Measurements from ENCODE around the gene CSPG4. TPM values are rescaled to one million over a fixed set of nuclear protein-coding genes. Genes with fewer than 3 reads are reported as not detected.

CSPG4 gene
- total and polyA plus RNA-seq, 2 of the 13 experiments (the other 11 are each of a cell fraction or from before 2014, with no cell fraction given), result 0.01 to 0.04 TPM

DNA sequence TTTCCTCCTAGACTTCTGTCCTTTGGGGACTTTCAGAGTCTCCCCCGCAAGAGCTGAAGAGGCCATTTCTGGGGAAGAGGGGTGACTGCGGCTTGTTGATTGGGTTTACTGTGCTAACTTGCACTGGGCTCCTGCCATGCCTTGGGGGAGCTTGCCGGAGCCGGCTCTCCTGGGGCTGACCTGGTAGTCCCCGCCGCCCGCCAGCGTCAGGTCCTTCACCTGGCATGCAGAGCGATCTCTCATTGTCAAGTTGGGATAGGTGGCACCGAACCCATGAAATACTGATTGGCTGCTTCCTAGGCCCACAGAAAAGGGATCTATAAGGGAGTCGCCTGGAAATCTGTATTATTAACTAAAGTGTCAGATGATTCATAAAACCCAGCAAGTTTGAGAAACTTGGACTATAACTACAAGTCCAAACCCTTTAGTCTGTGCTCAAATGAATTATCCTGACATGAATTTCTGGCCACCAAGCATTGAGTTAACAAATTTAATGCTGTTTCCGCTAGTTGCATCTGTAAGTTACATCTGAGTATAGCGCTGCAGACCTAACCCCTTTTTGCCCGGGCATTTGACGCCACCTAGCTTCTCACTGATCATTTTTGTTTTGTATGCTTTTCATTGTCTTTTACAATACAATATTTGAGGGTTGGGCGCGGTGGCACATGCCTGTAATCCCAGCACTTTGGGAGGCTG, 72.0 kb downstream of the CSPG4 start (continued):
- TF ChIP-seq, protein P1, sequence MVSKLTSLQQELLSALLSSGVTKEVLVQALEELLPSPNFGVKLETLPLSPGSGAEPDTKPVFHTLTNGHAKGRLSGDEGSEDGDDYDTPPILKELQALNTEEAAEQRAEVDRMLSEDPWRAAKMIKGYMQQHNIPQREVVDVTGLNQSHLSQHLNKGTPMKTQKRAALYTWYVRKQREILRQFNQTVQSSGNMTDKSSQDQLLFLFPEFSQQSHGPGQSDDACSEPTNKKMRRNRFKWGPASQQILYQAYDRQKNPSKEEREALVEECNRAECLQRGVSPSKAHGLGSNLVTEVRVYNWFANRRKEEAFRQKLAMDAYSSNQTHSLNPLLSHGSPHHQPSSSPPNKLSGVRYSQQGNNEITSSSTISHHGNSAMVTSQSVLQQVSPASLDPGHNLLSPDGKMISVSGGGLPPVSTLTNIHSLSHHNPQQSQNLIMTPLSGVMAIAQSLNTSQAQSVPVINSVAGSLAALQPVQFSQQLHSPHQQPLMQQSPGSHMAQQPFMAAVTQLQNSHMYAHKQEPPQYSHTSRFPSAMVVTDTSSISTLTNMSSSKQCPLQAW (CRISPR knock-in tag; IDR thresholded peaks at IDR 0.05), result no peak
- TF ChIP-seq, protein P2, sequence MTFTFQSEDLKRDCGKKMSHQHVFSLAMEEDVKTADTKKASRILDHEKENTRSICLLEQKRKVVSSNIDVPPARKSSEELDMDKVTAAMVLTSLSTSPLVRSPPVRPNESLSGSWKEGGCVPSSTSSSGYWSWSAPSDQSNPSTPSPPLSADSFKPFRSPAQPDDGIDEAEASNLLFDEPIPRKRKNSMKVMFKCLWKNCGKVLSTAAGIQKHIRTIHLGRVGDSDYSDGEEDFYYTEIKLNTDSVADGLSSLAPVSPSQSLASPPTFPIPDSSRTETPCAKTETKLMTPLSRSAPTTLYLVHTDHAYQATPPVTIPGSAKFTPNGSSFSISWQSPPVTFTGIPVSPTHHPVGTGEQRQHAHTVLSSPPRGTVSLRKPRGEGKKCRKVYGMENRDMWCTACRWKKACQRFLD (CRISPR knock-in tag; IDR thresholded peaks at IDR 0.05; ENCODE audit: borderline replicate concordance), result no peak; the same call in 1 of the 2 replicates
- TF ChIP-seq PHF8 (CRISPR knock-in tag; IDR thresholded peaks at IDR 0.05) (no peak), MTA1 (CRISPR knock-in tag; IDR thresholded peaks at IDR 0.05; ENCODE audit: borderline replicate concordance) (no peak), ONECUT2 (CRISPR knock-in tag; IDR thresholded peaks at IDR 0.05) (no peak), ZNF34 (CRISPR knock-in tag; IDR thresholded peaks at IDR 0.05; ENCODE audit: borderline replicate concordance) (no peak), CCAR2 (optimal IDR thresholded peaks at IDR 0.05; ENCODE audit: low read depth, low read length) (no peak), NFRKB (IDR thresholded peaks at IDR 0.05) (no peak), NR1H2 (CRISPR knock-in tag; IDR thresholded peaks at IDR 0.05; ENCODE audit: borderline replicate concordance, low read depth) (no peak), HOXD1 (CRISPR knock-in tag; IDR thresholded peaks at IDR 0.05) (no peak), TBX2 (CRISPR knock-in tag; IDR thresholded peaks at IDR 0.05; ENCODE audit: borderline replicate concordance) (no peak), MXI1 (IDR thresholded peaks at IDR 0.05; ENCODE audit: borderline replicate concordance, low read depth, low read length) (no peak), MYC (CRISPR knock-in tag; IDR thresholded peaks at IDR 0.05; ENCODE audit: borderline replicate concordance) (no peak), U2AF2 (IDR thresholded peaks at IDR 0.05; ENCODE audit: low read depth, low read length) (no peak), ZNF3 (CRISPR knock-in tag; IDR thresholded peaks at IDR 0.05) (0 out of 2 replicates have a peak, but pooled peaks have one; percentile 18), ZNF83 (CRISPR knock-in tag; IDR thresholded peaks at IDR 0.05; ENCODE audit: borderline replicate concordance) (no peak), RBFOX2 (IDR thresholded peaks at IDR 0.05; ENCODE audit: low read depth, low read length) (no peak), POLR2G (IDR thresholded peaks at IDR 0.05; ENCODE audit: low read depth, low read length) (no peak), RAD51 (IDR thresholded peaks at IDR 0.05; ENCODE audit: borderline replicate concordance) (no peak), SOX6 (IDR thresholded peaks at IDR 0.05) (no peak), SOX6 (CRISPR knock-in tag; IDR thresholded peaks at IDR 0.05) (no peak; the same call in 1 of the 2 replicates), ELF3 (CRISPR knock-in tag; IDR thresholded peaks at IDR 0.05) (no peak), ZFP82 (CRISPR knock-in tag; IDR thresholded peaks at IDR 0.05; ENCODE audit: borderline replicate concordance) (no peak), YEATS2 (CRISPR knock-in tag; IDR thresholded peaks at IDR 0.05; ENCODE audit: borderline replicate concordance) (no peak)
- TF ChIP-seq, protein P3, sequence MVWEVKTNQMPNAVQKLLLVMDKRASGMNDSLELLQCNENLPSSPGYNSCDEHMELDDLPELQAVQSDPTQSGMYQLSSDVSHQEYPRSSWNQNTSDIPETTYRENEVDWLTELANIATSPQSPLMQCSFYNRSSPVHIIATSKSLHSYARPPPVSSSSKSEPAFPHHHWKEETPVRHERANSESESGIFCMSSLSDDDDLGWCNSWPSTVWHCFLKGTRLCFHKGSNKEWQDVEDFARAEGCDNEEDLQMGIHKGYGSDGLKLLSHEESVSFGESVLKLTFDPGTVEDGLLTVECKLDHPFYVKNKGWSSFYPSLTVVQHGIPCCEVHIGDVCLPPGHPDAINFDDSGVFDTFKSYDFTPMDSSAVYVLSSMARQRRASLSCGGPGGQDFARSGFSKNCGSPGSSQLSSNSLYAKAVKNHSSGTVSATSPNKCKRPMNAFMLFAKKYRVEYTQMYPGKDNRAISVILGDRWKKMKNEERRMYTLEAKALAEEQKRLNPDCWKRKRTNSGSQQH (CRISPR knock-in tag; IDR thresholded peaks at IDR 0.05; ENCODE audit: low read depth), result no peak
- TF ChIP-seq, protein P4, sequence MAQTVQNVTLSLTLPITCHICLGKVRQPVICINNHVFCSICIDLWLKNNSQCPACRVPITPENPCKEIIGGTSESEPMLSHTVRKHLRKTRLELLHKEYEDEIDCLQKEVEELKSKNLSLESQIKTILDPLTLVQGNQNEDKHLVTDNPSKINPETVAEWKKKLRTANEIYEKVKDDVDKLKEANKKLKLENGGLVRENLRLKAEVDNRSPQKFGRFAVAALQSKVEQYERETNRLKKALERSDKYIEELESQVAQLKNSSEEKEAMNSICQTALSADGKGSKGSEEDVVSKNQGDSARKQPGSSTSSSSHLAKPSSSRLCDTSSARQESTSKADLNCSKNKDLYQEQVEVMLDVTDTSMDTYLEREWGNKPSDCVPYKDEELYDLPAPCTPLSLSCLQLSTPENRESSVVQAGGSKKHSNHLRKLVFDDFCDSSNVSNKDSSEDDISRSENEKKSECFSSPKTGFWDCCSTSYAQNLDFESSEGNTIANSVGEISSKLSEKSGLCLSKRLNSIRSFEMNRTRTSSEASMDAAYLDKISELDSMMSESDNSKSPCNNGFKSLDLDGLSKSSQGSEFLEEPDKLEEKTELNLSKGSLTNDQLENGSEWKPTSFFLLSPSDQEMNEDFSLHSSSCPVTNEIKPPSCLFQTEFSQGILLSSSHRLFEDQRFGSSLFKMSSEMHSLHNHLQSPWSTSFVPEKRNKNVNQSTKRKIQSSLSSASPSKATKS (CRISPR knock-in tag; IDR thresholded peaks at IDR 0.05), result no peak

All from HepG2 (cell line).